ENCODE data around the gene NMNAT2.

DNA sequence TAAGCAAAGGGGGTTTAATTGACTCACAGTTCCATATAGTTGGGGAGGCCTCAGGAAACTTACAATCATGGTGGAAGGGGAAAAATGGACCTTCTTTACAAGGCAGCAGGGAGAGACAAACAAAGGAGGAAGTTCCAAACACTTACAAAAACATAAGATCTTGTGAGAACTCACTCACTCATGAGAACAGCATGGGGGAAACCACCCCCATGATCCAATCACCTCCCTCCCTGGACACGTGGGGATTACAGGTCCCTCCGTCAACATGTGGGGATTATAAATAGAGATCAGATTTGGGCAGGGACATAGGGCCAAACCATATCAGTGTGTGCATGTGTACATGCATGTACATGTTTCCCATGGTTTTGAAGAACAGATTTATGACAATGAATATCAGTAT lies 48.6 kb upstream of the NMNAT2 start:
- TF ChIP-seq, protein P1, sequence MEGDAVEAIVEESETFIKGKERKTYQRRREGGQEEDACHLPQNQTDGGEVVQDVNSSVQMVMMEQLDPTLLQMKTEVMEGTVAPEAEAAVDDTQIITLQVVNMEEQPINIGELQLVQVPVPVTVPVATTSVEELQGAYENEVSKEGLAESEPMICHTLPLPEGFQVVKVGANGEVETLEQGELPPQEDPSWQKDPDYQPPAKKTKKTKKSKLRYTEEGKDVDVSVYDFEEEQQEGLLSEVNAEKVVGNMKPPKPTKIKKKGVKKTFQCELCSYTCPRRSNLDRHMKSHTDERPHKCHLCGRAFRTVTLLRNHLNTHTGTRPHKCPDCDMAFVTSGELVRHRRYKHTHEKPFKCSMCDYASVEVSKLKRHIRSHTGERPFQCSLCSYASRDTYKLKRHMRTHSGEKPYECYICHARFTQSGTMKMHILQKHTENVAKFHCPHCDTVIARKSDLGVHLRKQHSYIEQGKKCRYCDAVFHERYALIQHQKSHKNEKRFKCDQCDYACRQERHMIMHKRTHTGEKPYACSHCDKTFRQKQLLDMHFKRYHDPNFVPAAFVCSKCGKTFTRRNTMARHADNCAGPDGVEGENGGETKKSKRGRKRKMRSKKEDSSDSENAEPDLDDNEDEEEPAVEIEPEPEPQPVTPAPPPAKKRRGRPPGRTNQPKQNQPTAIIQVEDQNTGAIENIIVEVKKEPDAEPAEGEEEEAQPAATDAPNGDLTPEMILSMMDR (IDR thresholded peaks at IDR 0.05; ENCODE audit: poor library complexity, severe bottlenecking), result no peak
- TF ChIP-seq EP300 (conservative IDR thresholded peaks at IDR 0.05; ENCODE audit: poor library complexity, severe bottlenecking), result no peak
- no peak for TF ChIP-seq EZH2 (IDR thresholded peaks at IDR 0.05; ENCODE audit: borderline replicate concordance, insufficient read depth, low read length, poor library complexity, severe bottlenecking)
